Measurements from ENCODE around the gene ST8SIA5.

ST8SIA5 gene

GRCh38 chr18:46705521-46705920, 51.3 kb downstream of the ST8SIA5 start:
- DNase-seq, result no peak

- no peak for DNase-seq
Observed at GRCh38 chr18:46704816-46705215, 52.0 kb downstream of the ST8SIA5 start.

DNA sequence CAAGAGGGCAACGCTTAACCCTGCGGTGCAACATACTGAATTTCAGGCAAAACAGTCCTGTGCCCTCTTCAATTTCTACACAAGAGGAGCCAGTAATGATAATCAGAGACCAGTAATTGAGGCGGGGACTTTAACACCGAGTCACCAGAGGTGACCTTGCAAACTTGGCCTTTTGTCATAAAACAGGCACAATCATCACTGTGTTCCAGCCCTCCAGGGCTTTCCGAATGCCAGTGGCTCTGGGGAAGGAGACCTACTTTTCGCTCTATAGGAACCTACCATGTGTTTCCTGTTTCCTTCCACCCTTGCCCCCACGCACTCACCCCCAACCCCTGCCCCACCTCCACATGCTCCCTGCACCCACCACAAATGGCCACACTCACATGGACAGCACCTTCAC, 52.7 kb downstream of the ST8SIA5 start:
- DNase-seq, result no peak

GRCh38 chr18:46702471-46702870, 54.4 kb downstream of the ST8SIA5 start:
- DNase-seq, result no peak

DNA sequence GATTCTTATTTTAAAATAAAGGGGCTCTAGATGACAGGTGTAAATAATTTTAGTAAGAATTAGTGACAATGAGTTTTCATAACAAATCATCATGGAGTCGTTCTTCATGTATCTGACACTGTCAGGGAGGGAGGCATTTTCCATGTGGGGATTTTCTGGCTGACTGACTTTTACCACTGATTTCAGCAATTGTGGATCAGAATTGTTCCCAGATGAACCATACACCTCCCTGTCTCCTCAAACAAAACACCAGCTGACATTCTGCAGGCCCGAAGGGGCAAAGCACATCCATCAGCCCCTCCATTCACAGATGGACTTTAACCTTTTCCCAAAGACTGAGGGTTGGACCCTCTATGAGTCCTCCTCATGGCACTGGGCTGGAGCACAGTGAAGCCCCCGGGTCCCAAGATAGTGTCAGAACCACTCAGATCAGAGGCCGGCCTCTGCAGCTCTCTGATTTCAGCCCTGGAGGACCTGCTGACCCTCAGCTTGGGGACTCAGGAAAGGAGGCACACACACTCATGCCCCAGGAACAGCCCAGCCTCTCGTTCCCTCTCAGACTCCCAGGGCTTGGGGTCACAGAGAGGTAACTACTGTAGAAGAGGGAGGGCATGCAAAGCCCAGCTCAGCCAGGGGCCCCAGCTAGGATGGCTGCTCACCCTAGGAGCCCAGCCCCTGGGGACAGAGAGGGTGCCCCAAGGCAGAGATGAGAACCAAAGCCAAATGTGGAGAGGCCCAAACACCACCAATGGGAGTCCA, 56.6 kb downstream of the ST8SIA5 start:
- no peak for DNase-seq

DNA sequence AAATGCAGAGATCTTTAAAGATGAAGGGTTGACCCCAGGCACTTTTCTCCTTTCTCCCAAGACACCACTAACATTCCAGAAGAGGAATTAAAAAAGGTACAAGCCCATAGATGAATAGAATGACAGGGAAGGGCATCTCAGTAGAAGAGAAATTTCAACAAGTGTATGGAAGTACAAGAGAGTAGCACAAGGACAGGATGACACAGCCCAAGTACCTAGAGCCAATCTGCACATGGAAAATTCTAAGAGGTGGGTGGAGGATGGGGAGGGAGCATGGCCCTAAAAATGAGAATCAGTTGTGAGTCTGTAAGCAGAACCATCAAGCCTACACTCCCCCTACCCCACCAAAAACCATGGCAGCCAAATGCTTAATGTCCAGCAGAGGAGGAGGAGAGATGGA, 60.2 kb downstream of the ST8SIA5 start:
- DNase-seq, result no peak

- no peak for DNase-seq
Observed at GRCh38 chr18:46696268-46696667, 60.6 kb downstream of the ST8SIA5 start.

DNA sequence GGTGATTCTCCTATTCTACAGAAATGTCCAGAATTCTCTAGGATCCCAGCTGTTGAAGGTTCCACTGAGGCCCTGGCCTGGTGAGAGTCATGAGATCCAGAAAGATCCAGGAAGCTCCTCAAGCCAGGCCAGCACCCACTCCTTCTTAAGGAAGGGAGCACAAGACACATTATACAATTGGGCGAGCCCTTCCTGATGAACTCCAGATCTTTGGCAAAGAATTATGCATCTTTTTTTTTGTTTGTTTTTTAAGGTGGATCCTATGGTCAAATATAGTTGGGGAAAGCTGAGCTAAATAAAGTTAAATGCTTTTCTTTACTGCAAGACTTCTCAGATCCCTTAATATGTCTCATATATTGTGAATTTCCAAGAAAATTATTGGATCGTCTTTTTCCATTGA, 62.9 kb downstream of the ST8SIA5 start:
- DNase-seq, result no peak

GRCh38 chr18:46688853-46689525, 67.9 kb downstream of the ST8SIA5 start:
- DNase-seq, result no peak

DNA sequence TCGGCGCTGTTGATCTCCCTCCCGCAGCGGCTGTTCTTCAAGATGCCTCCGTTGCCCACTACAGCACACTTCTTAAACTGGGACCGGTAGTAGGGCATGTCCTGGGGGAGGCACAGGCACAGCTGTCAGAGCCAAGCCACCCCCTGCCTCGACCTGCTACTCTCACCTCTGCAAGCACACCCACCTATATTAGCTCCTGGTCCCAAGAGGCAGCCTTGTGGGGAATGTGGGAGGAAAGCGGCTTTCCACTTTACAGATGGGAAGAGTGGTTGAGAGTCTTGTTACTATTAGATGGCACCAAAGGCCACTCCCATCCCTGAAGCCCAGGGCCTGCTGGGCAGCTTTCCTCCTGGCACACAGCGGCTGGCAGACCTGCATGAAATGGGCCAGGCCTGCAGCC, 70.7 kb downstream of the ST8SIA5 start:
- DNase-seq, result no peak

- no peak for DNase-seq
Observed at GRCh38 chr18:46683252-46683651, 73.6 kb downstream of the ST8SIA5 start.

GRCh38 chr18:46680784-46681695, 75.8 kb downstream of the ST8SIA5 start:
- DNase-seq, result no peak

DNA sequence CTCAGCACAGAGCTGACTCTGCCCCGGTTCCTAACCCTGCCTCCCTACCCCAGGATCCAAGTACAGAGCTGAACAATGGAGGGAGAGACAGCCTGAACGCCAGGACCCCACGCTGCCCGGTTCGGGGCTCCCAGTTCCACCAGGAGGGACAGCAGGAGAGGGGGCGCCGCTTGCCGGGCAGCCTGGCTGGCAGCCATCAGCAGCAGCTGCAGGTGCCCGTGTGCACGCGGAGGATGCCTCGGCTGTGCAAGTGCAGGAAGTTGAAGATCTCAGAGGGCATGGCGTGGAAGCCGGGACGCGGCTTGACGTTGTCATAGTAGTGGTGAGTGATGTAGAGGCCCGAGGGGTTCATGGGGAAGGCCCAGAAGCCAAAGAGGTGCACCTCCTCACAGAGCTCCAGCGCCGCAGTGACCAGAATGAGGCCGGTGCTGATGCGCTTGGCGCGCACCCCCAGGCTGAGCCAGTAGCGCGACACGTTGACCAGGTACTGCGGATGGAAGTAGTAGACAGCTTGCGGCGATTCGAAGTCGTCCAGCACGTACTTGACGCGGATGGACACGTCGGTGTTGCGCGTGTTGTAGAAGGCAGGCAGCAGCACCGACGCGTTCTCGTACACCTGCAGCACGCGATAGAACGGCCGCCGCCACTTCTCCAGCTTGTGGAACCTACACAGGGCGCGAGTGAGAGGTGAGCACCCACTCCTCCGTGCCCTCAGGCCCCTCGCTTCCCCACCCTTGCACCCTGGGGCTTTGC, 76.8 kb downstream of the ST8SIA5 start:
- no peak for DNase-seq

DNA sequence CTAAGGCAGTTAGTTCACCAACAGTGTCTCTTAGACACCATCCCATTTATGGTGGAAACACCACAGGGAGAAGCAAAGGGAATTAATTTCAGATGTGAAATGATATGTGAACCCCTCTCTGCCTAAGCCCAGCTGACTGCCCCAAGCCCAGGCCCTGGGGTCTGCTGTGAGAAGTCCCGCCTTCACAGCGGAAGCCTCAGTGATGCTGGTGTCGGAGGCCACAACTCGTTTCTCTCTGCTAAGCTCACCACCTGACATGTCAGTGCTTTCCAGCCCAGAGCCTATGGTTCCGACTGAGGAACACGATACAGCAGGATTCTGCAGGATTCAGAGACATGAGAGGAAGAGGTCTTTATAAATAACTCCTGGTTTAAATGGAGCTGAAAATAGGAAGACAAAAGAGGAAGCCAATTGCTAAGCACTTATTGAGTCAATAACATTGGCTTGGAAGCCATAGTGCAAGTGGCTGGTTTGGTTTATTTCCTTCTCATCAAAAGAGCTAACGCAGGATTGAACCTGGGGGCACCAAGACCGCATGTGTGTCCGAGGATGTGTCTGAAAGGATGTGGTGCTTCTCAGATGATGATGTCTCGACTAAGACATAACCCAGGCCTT, 78.0 kb downstream of the ST8SIA5 start:
- no peak for DNase-seq

DNA sequence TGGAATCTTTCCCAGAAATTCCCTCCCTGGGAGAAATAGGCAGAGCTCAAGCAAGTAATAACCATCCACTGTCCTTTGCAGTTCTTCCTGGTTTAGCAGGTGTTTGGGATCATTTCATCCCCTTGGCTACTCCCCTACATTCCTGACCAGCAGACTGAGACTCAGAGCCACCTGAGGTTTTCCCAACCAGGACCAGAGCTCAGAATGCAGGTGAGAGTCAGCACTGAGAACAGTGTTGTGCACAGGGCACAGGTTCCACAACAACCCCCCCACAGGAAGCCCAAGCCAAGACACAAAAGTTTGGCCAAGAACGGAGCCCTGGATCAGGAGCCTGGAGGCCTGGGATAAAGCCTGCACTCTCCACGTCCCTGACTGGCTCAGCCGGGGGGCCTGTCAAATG, 78.8 kb downstream of the ST8SIA5 start:
- DNase-seq, result no peak

- no peak for DNase-seq
Observed at GRCh38 chr18:46677611-46678010, 79.2 kb downstream of the ST8SIA5 start.

GRCh38 chr18:46676182-46676835, 80.5 kb downstream of the ST8SIA5 start:
- no peak for DNase-seq

DNA sequence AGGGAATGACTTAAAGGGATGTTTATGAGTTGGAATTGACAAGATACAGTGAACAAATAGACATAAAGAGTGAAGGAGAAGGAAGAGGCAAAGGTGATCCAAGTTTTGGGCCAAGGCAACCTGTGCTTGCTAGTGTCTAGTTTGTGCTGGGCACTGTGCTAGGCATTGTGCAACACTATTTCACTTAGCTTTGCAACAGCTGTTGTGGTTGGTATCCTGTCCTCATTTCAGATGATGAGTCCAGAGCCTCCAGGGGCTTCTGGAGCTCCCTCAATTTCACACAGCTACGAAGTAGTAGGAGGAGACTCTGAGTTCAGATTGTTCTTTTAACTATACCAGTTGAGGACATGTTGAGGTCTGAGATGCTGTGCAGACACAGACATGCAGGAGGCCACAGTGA, 81.7 kb downstream of the ST8SIA5 start:
- no peak for DNase-seq

GRCh38 chr18:46672062-46672970, 84.5 kb downstream of the ST8SIA5 start:
- DNase-seq, result no peak

GRCh38 chr18:46668694-46669093, 88.2 kb downstream of the ST8SIA5 start:
- DNase-seq, result no peak

DNA sequence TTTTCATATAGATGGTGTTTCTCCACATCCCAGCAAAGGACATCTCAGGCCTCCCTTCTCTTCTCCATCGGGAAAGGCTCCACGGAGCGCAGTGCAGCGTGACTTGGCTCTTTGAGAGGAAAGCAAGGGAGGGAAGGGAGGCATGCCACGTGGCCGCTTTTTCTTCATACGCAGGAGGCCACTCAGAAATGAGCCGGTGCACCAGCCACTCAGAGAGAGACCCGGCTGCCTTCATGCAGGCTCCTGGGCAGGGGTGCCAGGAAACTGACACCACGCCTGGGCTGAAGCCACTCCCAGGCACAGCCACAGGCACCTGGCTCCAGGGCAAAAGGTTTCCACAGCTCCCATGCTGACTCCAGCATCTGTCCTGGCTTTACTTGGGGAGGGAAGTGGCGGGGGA, 88.7 kb downstream of the ST8SIA5 start:
- DNase-seq, result no peak
